RKO (cell line): Measurements from ENCODE around the gene LCTL.
A peak's percentile ranks its signal among the peaks of the same experiment; 100 is the strongest.
"Not testable (repeated sequence)": the region's sequence is repeated elsewhere in the genome, so short reads cannot be mapped to it uniquely, and the experiment has no call there.

Experiments used
- DNase-seq: peaks from one replicate; pipeline ENCODE4 v3.0.0-alpha.2; 2016; ENCODE audit warnings: low spot score

The LCTL gene

DNA sequence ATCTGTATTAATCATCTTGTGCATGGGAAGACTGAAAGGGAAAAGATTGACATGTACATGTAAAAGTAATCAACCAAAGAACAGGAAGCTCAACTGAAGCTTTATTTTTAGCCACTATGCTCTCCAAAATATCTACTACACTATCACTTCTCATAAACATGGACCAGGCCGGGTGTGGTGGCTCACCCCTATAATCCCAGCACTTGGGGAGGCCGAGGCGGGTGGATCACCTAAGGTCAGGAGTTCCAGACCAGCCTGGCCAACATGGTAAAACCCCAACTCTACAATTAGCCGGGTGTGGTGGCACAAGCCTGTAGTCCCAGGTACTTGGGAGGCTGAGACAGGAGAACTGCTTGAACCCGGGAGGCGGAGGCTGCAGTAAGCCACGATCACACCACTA, 65.5 kb downstream of the LCTL start:
- DNase-seq = not testable (repeated sequence)

GRCh38 chr15:66498501-66499386, 67.1 kb downstream of the LCTL start:
- peak; percentile 75 for DNase-seq
